Ovary (tissue), 9 donors: ENCODE data around the gene MYO1E. TPM values are rescaled to one million over a fixed set of nuclear protein-coding genes. Genes with fewer than 3 reads are reported as not detected.

Source experiments
- DNase-seq, 5 donors: peaks; one replicate each; pipeline ENCODE4 v3.0.0-alpha.2; 2019 to 2020
- H3K27ac ChIP-seq, 2 donors: fragments of 200-600 bp; one replicate each; pipeline versions ENCODE4 v1.5.1 to v1.8.0; 2019 to 2022
- H3K27me3 ChIP-seq: fragments of 200-600 bp; one replicate; pipeline ENCODE4 v1.8.0; 2022
- H3K36me3 ChIP-seq: fragments of 200-600 bp; sonication (generic); one replicate; pipeline ENCODE4 v1.5.1; 2019
- H3K4me1 ChIP-seq: one replicate; pipeline ENCODE4 v1.8.1; 2013; ENCODE audit warnings: mild to moderate bottlenecking, moderate library complexity; ENCODE audit not compliant: insufficient read depth
- H3K4me3 ChIP-seq: fragments of 200-600 bp; sonication (generic); one replicate; pipeline ENCODE4 v1.5.1; 2017
- H3K9me3 ChIP-seq, 2 donors: fragments of 200-600 bp in 1 of 2; sonication (generic) in 1 of 2; one replicate each; pipeline versions ENCODE4 v1.5.1 to v1.8.1; 2013 to 2019; ENCODE audit warnings: mild to moderate bottlenecking in 1 of 2, moderate library complexity in 1 of 2
- CTCF ChIP-seq, 3 donors: fragments of 450-650 bp in 2 of 3; fragments of 200-600 bp in 1 of 3; IDR thresholded peaks; one replicate each; pipeline versions ENCODE4 v1.5.1 to v1.8.0; 2016 to 2022; ENCODE audit warnings: antibody characterized with exemption in 3 of 3, mild to moderate bottlenecking in 1 of 3
- EP300 ChIP-seq: sonication (generic); formaldehyde crosslinking; IDR thresholded peaks from one replicate; pipeline ENCODE4 v1.6.1; 2017; ENCODE audit warnings: antibody characterized with exemption
- POLR2A ChIP-seq: fragments of 450-650 bp; IDR thresholded peaks from one replicate; pipeline ENCODE4 v1.6.1; 2017; ENCODE audit warnings: antibody characterized with exemption, mild to moderate bottlenecking, moderate library complexity
- WGBS, 3 donors: extraction: QIAGEN DNeasy Blood & Tissue Kit in 1 of 3; methylation state at CpG; one replicate each; pipeline versions ENCODE4 v1.1.5 to v1.1.7; 2013 to 2017; 5-methylcytosine and 5-hydroxymethylcytosine counted together
- intact Hi-C, 4 donors: fragments of 100-400 bp; cut with DNase I; formaldehyde crosslinking; loops; one replicate each; pipeline versions ENCODE4 v1.11.0 to v1.15.1; 2022 to 2023
- polyA plus RNA-seq, 2 donors: library from polyadenylated mRNA; stranded (reverse); fragments of 200-250 nt in 1 of 2; fragments of 350-450 nt in 1 of 2; fragmentation: Illumina TruSeq in 1 of 2; extraction: RNeasy Lipid Tissue Mini Kit (QIAGEN cat#74804) in 1 of 2; gene quantifications; one replicate each; pipeline ENCODE4 v1.2.3, GENCODE V29; 2013 to 2014
- total RNA-seq, 7 donors: library from RNA; depleted of rRNA in 2 of 7; stranded (reverse); fragments of >200 nt in 2 of 7; fragmentation: NEBNext Ultra II Directional in 3 of 7; extraction: Animal tissue kit (Norgen Biotek cat#: 25700) in 3 of 7; gene quantifications; one replicate each; pipeline versions ENCODE4 v1.1.0 to v1.2.4, GENCODE V29; 2016 to 2023
- donor health status: DM: no; HTN: no; CAD: no; lungs with moderate emphysema.
- donor health status: DM: no; HTN: no; CAD: no.
- donor health status: Bipolar disorder and iron deficiency.
- donor health status: DM: yes; HTN: yes; CAD: no.
- donor health status: DM: no; HTN: no; CAD: no.
- donor health status: DM: yes; HTN: yes; CAD: no.

The MYO1E gene
- total and polyA plus RNA-seq, 9 donors: 11.6 to 96.0 (median 44.8) TPM

- H3K4me1 ChIP-seq: no peaks in the 10 kb centered on the region
- H3K9me3 ChIP-seq: no peaks in the 10 kb centered on the region
- H3K27me3 ChIP-seq: no peaks in the 10 kb centered on the region
- no peak overlapping the region for H3K27ac ChIP-seq
- no peak for DNase-seq
- no peaks in the 10 kb centered on the region for H3K36me3 ChIP-seq
- H3K4me3 ChIP-seq: no peak overlapping the region
- intact Hi-C loops: no loop called here
- WGBS, 3 donors: 78 to 92% (median 86%) methylated on average over 4 of the region's 4 CpGs
- no peak for TF ChIP-seq POLR2A
- TF ChIP-seq EP300: no peak
- TF ChIP-seq CTCF (IDR thresholded peaks at IDR 0.05): no peak
Observed at GRCh38 chr15:59155431-59155830, 217.2 kb downstream of the MYO1E start.

- TF ChIP-seq CTCF (IDR thresholded peaks at IDR 0.05) (no peak), POLR2A (no peak), EP300 (no peak)
- Histone ChIP-seq H3K27ac (no peak overlapping the region), H3K9me3 (no peaks in the 10 kb centered on the region), H3K4me3 (no peak overlapping the region), H3K36me3 (no peaks in the 10 kb centered on the region), H3K27me3 (no peaks in the 10 kb centered on the region), H3K4me1 (no peaks in the 10 kb centered on the region)
- 81 to 93% (median 89%) methylated on average over 8 of the region's 8 CpGs for WGBS, 3 donors
- DNase-seq: no peak
- intact Hi-C loops: no loop called here
Observed at GRCh38 chr15:59154243-59154642, 218.4 kb downstream of the MYO1E start.

GRCh38 chr15:59153466-59153865, 219.2 kb downstream of the MYO1E start:
- DNase-seq: no peak
- TF ChIP-seq EP300: no peak
- no peak for TF ChIP-seq CTCF (IDR thresholded peaks at IDR 0.05)
- no peak for TF ChIP-seq POLR2A
- intact Hi-C loops: no loop called here
- H3K36me3 ChIP-seq: no peaks in the 10 kb centered on the region
- no peak overlapping the region for H3K27ac ChIP-seq
- H3K27me3 ChIP-seq: no peaks in the 10 kb centered on the region
- no peaks in the 10 kb centered on the region for H3K9me3 ChIP-seq
- WGBS, 3 donors: 92 to 94% (median 94%) methylated on average over 8 of the region's 8 CpGs
- H3K4me1 ChIP-seq: no peaks in the 10 kb centered on the region
- H3K4me3 ChIP-seq: no peak overlapping the region

GRCh38 chr15:59152694-59153450, 219.8 kb downstream of the MYO1E start:
- Histone ChIP-seq H3K27me3 (no peaks in the 10 kb centered on the region), H3K36me3 (no peaks in the 10 kb centered on the region), H3K4me3 (no peak overlapping the region), H3K4me1 (no peaks in the 10 kb centered on the region), H3K9me3 (no peaks in the 10 kb centered on the region), H3K27ac (no peak overlapping the region)
- TF ChIP-seq CTCF (IDR thresholded peaks at IDR 0.05) (no peak), POLR2A (no peak), EP300 (no peak)
- 93 to 94% (median 94%) methylated on average over 6 of the region's 6 CpGs for WGBS, 3 donors
- DNase-seq: no peak
- intact Hi-C loops: no loop called here
